CMK (cell line): ENCODE results near the gene ZNF608.

ENCODE experiments used
- DNase-seq: peaks from one replicate; pipeline ENCODE4 v3.0.0-alpha.2; 2010; ENCODE audit warnings: low read depth

Gene ZNF608

GRCh38 chr5:124714910-124715309, 31.5 kb downstream of the ZNF608 start:
- DNase-seq, result no peak

- no peak for DNase-seq
Measured at GRCh38 chr5:124713595-124713994, 32.8 kb downstream of the ZNF608 start.

GRCh38 chr5:124712731-124713305, 33.6 kb downstream of the ZNF608 start:
- no peak for DNase-seq

DNA sequence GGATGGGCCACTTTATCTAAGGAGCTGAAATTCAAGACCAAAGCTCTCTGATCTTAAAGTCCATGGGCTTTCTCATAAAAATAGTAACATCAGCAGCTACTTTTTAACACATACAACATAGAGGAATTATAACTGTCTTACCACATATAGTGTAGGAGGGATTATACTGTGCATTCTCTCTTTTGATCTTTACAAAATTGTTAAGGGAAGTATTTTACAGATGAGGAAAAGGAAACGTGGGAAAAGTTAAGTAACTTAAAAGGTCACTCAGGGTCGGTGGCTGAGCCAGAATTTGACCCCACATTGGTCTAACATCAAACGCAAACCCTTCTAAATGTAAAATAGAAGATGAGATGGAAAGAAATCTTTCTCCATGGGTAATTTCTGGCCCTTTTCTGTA, 38.4 kb downstream of the ZNF608 start:
- DNase-seq, result no peak

GRCh38 chr5:124707520-124707919, 38.9 kb downstream of the ZNF608 start:
- DNase-seq, result no peak

- no peak for DNase-seq
Measured at GRCh38 chr5:124706729-124707361, 39.6 kb downstream of the ZNF608 start.

GRCh38 chr5:124706051-124706450, 40.4 kb downstream of the ZNF608 start:
- DNase-seq, result no peak

- DNase-seq, result no peak
Measured at GRCh38 chr5:124705577-124705976, 40.9 kb downstream of the ZNF608 start.

DNA sequence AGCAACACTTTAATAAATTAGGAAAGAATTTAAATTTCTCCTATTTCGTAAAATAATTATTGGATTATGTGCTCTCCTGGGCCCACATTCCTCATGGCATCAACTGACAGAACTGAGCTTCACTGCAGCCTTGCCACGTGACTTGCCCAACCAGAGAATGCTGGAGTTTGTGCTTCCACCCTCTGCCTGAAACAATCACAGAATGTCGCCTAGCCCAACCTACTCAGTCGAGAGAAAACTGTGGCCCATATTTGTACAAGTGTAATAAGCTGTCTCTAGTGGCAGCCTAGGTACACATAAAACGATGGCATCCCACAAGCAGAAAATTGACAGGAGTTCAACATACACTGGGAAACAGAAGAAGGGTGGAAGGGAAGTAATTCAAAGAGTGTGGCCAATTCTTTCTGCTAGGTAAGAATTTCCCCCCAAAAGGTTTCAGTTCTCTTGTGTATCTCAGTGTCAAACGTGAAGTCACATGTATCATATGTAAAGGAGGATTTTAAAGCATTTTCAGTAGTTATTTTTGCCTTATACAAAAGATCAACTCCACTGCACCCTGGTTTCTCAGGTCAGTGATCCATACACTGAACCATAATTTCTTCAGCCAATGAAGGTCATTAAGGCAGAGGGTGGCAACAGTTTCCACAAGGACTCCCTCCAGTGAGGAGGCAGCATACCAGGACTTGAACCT, 41.7 kb downstream of the ZNF608 start:
- DNase-seq, result no peak

GRCh38 chr5:124703995-124704394, 42.4 kb downstream of the ZNF608 start:
- DNase-seq, result no peak

DNA sequence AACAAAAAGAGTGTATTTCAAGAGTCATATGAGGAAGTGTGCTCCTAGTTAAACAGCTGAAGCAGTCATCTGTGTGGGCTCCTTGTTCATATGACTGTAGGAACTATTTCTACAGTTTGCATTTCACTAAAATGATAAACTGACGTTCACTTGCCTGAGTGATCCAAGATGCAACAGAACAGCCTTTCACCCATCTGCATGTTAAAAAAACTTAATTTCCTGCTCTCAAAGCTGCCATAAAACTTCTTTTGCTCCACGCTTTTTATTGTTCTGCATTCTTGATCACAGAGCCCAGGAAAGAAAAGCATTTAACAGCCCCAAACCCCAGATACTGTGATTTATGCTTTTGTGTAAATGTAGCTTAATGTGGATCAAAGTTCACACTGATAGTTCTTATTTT, 43.9 kb downstream of the ZNF608 start:
- DNase-seq, result no peak

DNA sequence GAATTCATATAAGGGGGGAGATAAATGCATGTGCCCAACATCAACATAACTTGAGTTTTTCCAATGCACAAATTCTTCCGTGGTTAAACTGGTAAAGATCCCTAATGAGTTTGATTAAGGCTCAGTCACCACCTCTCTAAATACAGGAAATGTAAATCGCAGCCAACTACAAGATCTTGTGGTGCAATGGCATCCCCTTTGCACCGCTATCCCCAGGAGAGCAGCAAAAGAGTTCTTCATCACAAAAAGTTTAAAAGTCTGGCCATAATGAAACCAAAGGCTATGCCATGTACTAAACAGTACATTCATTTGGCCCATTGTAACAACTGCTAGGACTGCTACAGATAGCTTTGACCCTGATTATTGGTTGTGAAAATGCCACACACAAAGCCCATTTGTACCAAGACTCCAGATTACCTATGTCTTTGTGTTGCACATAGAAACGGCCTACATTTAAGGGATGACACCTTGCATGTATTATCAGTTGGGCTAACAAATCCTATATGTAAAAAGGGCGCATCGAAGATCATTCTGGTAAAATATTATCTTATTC, 44.5 kb downstream of the ZNF608 start:
- DNase-seq, result no peak

DNA sequence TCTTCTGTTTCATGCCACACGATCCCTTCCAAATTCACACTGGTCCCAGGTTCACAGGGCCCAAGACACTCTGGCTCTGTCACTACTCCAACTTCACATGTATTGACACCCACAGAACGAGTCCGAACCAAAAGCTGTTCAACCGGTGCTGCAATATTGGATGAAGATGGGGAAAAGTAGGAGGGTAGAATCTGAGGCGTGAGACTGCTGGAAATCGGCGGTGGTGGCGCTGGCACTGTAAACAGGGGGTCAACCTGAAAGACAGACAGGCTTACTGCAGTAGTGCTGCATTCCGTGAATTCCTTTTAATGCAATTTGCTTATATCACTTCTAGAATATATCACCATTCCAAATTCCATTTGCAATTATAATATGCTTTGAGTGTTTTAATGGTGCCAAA, 45.4 kb downstream of the ZNF608 start:
- no peak for DNase-seq

DNA sequence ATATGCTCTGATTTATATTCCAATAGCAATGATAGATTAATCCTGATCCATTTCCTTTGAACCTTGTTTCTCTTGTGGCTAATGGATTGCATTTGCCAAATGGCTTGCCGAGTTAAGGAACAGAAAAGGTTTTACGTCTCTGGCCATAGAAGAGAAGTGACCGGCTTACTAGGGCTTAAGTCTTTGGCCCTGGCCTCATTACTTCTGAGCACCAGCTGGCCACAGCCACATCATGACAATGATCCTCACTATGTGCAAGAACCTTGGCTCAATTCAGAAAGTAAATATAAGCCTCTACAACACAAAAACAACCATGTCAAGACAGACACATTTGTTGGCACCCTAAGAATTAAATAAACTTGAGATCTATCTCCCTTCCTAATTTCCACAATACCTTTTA, 46.1 kb downstream of the ZNF608 start:
- DNase-seq, result no peak

DNA sequence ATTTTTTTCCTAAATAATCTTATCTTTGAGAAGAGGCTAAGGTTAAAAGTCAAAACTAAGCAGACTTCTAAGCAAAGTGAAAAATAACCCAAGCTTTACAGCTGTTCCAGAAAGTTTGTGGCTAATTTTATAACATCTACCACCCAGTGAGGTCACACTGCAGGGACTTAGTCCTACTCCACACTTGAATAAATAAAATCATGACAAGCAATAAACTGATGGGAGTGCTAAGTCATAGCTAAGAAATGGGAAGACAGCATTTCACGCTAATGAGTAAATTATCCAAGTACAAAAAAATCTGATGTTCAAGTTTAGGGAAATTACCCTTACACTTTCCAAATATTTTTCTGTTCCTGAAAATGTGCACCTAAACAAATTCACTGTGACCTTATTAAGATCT, 47.7 kb downstream of the ZNF608 start:
- no peak for DNase-seq

DNA sequence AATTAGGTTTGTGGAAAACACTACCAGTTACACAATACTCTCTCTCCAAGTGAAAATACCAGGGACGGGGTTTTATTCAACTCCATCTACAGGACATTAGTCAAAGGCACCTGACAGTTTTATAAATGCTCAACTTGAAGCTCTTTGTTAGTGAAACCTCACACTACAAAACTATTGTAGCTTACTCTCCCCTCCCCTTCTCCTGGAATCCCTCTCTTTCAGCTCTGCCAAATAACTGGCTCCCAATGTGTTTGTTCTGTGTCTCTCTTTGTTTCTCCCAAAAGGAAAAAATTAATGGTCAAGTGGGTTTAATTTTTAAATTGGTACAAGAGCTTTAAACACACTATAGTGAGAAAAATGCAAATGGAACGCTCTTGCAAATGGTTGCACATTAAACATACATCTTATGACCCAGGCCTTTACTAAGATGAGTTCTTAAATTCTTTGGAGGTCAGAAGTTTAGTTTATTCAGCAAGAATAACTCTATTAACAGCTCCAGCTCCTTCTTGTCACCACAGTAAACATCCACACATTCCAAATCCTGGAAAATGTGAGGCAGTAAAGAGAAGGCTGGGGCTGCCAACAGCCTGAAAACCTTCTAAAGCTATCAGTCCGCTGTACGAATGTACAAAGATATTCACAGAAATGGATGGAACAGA, 48.4 kb downstream of the ZNF608 start:
- no peak for DNase-seq

DNA sequence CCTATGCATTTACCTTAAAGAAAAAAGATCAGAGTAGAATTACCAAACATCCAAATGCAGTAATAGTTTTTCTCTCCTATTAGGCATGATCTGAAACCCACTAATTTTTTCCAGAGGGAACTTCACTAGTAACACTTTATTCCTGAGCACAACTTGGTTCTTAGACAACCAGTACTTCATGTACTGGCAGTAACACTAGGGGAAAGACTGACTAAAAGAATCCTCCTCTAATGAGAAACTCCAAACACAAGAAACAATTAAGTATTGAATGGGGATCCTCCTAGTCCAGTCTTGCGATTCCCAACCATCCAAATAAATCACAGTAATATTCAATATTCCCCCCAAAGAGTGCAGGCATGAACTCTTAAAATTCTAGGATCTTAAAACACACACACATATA, 48.9 kb downstream of the ZNF608 start:
- DNase-seq, result no peak

DNA sequence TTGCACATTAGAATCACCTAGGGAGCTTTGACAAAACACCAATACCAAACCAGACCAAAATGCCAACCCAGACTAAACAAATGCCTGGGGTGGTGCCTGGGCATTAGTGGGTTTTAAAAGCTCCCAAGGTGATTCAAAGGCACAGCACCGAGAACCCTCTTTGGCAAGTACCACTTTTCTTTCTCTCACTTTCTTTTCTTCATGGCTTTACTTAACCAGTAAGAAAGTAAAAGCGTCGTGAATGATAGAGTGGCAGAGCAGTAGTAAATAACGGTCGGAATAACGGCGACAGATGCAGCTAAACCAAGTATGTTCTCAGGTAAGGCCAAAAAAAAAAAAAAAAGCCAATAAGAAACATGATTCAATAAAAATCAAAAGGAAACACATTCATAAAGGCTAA, 49.5 kb downstream of the ZNF608 start:
- no peak for DNase-seq
